ENCODE data around the gene PCBD1.
"Not testable (repeated sequence)": the region's sequence is repeated elsewhere in the genome, so short reads cannot be mapped to it uniquely, and the experiment has no call there.

Gene PCBD1

GRCh38 chr10:70885481-70885880 is 2.9 kb downstream of the PCBD1 start:
- DNase-seq (ENCODE audit: low read depth): no peak
- H3K36me3 ChIP-seq (ENCODE audit: control insufficient read depth, insufficient read depth, low read length, severe bottlenecking): peaks cover 28% of the 10 kb centered on the region
- no peaks in the 10 kb centered on the region for H3K27me3 ChIP-seq (replicated peaks; ENCODE audit: control insufficient read depth, insufficient read depth, low read length)
- H3K4me1 ChIP-seq (ENCODE audit: control insufficient read depth, insufficient read depth, low read length): peaks cover 40% of the 10 kb centered on the region
- H3K9ac ChIP-seq (ENCODE audit: low read length): no peak overlapping the region
- no peak overlapping the region for H3K4me3 ChIP-seq (ENCODE audit: low read length)
- H3K9me3 ChIP-seq (ENCODE audit: control insufficient read depth, low read length): no peaks in the 10 kb centered on the region

GRCh38 chr10:70884741-70885140 is 3.6 kb downstream of the PCBD1 start:
- H3K4me1 ChIP-seq (ENCODE audit: control insufficient read depth, insufficient read depth, low read length): peaks cover 40% of the 10 kb centered on the region
- H3K36me3 ChIP-seq (ENCODE audit: control insufficient read depth, insufficient read depth, low read length, severe bottlenecking): peaks cover 28% of the 10 kb centered on the region
- no peak overlapping the region for H3K4me3 ChIP-seq (ENCODE audit: low read length)
- no peak overlapping the region for H3K9ac ChIP-seq (ENCODE audit: low read length)
- no peaks in the 10 kb centered on the region for H3K27me3 ChIP-seq (replicated peaks; ENCODE audit: control insufficient read depth, insufficient read depth, low read length)
- no peak for DNase-seq (ENCODE audit: low read depth)
- H3K9me3 ChIP-seq (ENCODE audit: control insufficient read depth, low read length): no peaks in the 10 kb centered on the region

GRCh38 chr10:70880077-70880534 is 8.3 kb downstream of the PCBD1 start:
- no peak overlapping the region for H3K4me3 ChIP-seq (ENCODE audit: low read length)
- no peaks in the 10 kb centered on the region for H3K9me3 ChIP-seq (ENCODE audit: control insufficient read depth, low read length)
- H3K9ac ChIP-seq (ENCODE audit: low read length): no peak overlapping the region
- peaks cover 50% of the 10 kb centered on the region for H3K36me3 ChIP-seq (ENCODE audit: control insufficient read depth, insufficient read depth, low read length, severe bottlenecking)
- peaks cover 20% of the 10 kb centered on the region for H3K4me1 ChIP-seq (ENCODE audit: control insufficient read depth, insufficient read depth, low read length)
- peak; percentile 94 for DNase-seq (ENCODE audit: low read depth)
- no peaks in the 10 kb centered on the region for H3K27me3 ChIP-seq (replicated peaks; ENCODE audit: control insufficient read depth, insufficient read depth, low read length)

GRCh38 chr10:70879207-70879606 is 9.2 kb downstream of the PCBD1 start:
- peaks cover 15% of the 10 kb centered on the region for H3K4me1 ChIP-seq (ENCODE audit: control insufficient read depth, insufficient read depth, low read length)

GRCh38 chr10:70874061-70874460 is 14.3 kb downstream of the PCBD1 start:
- Histone ChIP-seq H3K36me3 (ENCODE audit: control insufficient read depth, insufficient read depth, low read length, severe bottlenecking) (peaks cover 68% of the 10 kb centered on the region), H3K9ac (ENCODE audit: low read length) (no peak overlapping the region)

More at GRCh38 chr10:70879207-70879606, 9.2 kb downstream of the PCBD1 start:
- Histone ChIP-seq H3K9ac (ENCODE audit: low read length) (no peak overlapping the region), H3K9me3 (ENCODE audit: control insufficient read depth, low read length) (no peaks in the 10 kb centered on the region), H3K4me3 (ENCODE audit: low read length) (no peak overlapping the region), H3K27me3 (replicated peaks; ENCODE audit: control insufficient read depth, insufficient read depth, low read length) (no peaks in the 10 kb centered on the region), H3K36me3 (ENCODE audit: control insufficient read depth, insufficient read depth, low read length, severe bottlenecking) (peaks cover 44% of the 10 kb centered on the region)
- DNase-seq (ENCODE audit: low read depth): no peak

GRCh38 chr10:70872291-70872690 is 16.1 kb downstream of the PCBD1 start:
- H3K4me1 ChIP-seq (ENCODE audit: control insufficient read depth, insufficient read depth, low read length): peaks cover 20% of the 10 kb centered on the region
- H3K36me3 ChIP-seq (ENCODE audit: control insufficient read depth, insufficient read depth, low read length, severe bottlenecking): peaks cover 63% of the 10 kb centered on the region
- no peaks in the 10 kb centered on the region for H3K27me3 ChIP-seq (replicated peaks; ENCODE audit: control insufficient read depth, insufficient read depth, low read length)
- H3K4me3 ChIP-seq (ENCODE audit: low read length): no peak overlapping the region
- no peaks in the 10 kb centered on the region for H3K9me3 ChIP-seq (ENCODE audit: control insufficient read depth, low read length)
- DNase-seq (ENCODE audit: low read depth): no peak
- no peak overlapping the region for H3K9ac ChIP-seq (ENCODE audit: low read length)

More at GRCh38 chr10:70874061-70874460, 14.3 kb downstream of the PCBD1 start:
- Histone ChIP-seq H3K4me3 (ENCODE audit: low read length) (no peak overlapping the region), H3K9me3 (ENCODE audit: control insufficient read depth, low read length) (no peaks in the 10 kb centered on the region), H3K4me1 (ENCODE audit: control insufficient read depth, insufficient read depth, low read length) (peaks cover 23% of the 10 kb centered on the region), H3K27me3 (replicated peaks; ENCODE audit: control insufficient read depth, insufficient read depth, low read length) (no peaks in the 10 kb centered on the region)
- no peak for DNase-seq (ENCODE audit: low read depth)

- no peaks in the 10 kb centered on the region for H3K9me3 ChIP-seq (ENCODE audit: control insufficient read depth, low read length)
- H3K27me3 ChIP-seq (replicated peaks; ENCODE audit: control insufficient read depth, insufficient read depth, low read length): no peaks in the 10 kb centered on the region
- H3K9ac ChIP-seq (ENCODE audit: low read length): no peak overlapping the region
- DNase-seq (ENCODE audit: low read depth): no peak
- peaks cover 8% of the 10 kb centered on the region for H3K4me1 ChIP-seq (ENCODE audit: control insufficient read depth, insufficient read depth, low read length)
- no peak overlapping the region for H3K4me3 ChIP-seq (ENCODE audit: low read length)
- H3K36me3 ChIP-seq (ENCODE audit: control insufficient read depth, insufficient read depth, low read length, severe bottlenecking): peaks cover 32% of the 10 kb centered on the region
These were observed 21.9 kb downstream of the PCBD1 start for GRCh38 chr10:70866424-70866823.

GRCh38 chr10:70864935-70865334 is 23.4 kb downstream of the PCBD1 start:
- H3K27me3 ChIP-seq (replicated peaks; ENCODE audit: control insufficient read depth, insufficient read depth, low read length): no peaks in the 10 kb centered on the region
- H3K9me3 ChIP-seq (ENCODE audit: control insufficient read depth, low read length): no peaks in the 10 kb centered on the region
- H3K9ac ChIP-seq (ENCODE audit: low read length): no peak overlapping the region
- H3K36me3 ChIP-seq (ENCODE audit: control insufficient read depth, insufficient read depth, low read length, severe bottlenecking): peaks cover 37% of the 10 kb centered on the region
- no peaks in the 10 kb centered on the region for H3K4me1 ChIP-seq (ENCODE audit: control insufficient read depth, insufficient read depth, low read length)
- no peak overlapping the region for H3K4me3 ChIP-seq (ENCODE audit: low read length)
- DNase-seq (ENCODE audit: low read depth): no peak

GRCh38 chr10:70863470-70864160 is 24.8 kb downstream of the PCBD1 start:
- Histone ChIP-seq H3K36me3 (ENCODE audit: control insufficient read depth, insufficient read depth, low read length, severe bottlenecking) (peaks cover 37% of the 10 kb centered on the region), H3K4me1 (ENCODE audit: control insufficient read depth, insufficient read depth, low read length) (no peaks in the 10 kb centered on the region), H3K9ac (ENCODE audit: low read length) (no peak overlapping the region), H3K9me3 (ENCODE audit: control insufficient read depth, low read length) (no peaks in the 10 kb centered on the region), H3K27me3 (replicated peaks; ENCODE audit: control insufficient read depth, insufficient read depth, low read length) (no peaks in the 10 kb centered on the region), H3K4me3 (ENCODE audit: low read length) (no peak overlapping the region)
- DNase-seq (ENCODE audit: low read depth): no peak

GRCh38 chr10:70861495-70862197 is 26.7 kb downstream of the PCBD1 start:
- DNase-seq (ENCODE audit: low read depth); H3K4me3 ChIP-seq (ENCODE audit: low read length); H3K27me3 ChIP-seq (replicated peaks; ENCODE audit: control insufficient read depth, insufficient read depth, low read length); H3K4me1 ChIP-seq (ENCODE audit: control insufficient read depth, insufficient read depth, low read length); H3K9ac ChIP-seq (ENCODE audit: low read length); H3K9me3 ChIP-seq (ENCODE audit: control insufficient read depth, low read length): not testable (repeated sequence)
- peaks cover 57% of the 10 kb centered on the region for H3K36me3 ChIP-seq (ENCODE audit: control insufficient read depth, insufficient read depth, low read length, severe bottlenecking)

- no peak for DNase-seq (ENCODE audit: low read depth)
- Histone ChIP-seq H3K36me3 (ENCODE audit: control insufficient read depth, insufficient read depth, low read length, severe bottlenecking) (peaks cover 68% of the 10 kb centered on the region), H3K9me3 (ENCODE audit: control insufficient read depth, low read length) (no peaks in the 10 kb centered on the region), H3K9ac (ENCODE audit: low read length) (no peak overlapping the region), H3K4me1 (ENCODE audit: control insufficient read depth, insufficient read depth, low read length) (no peaks in the 10 kb centered on the region), H3K27me3 (replicated peaks; ENCODE audit: control insufficient read depth, insufficient read depth, low read length) (no peaks in the 10 kb centered on the region), H3K4me3 (ENCODE audit: low read length) (no peak overlapping the region)
These were observed 29.6 kb downstream of the PCBD1 start for GRCh38 chr10:70858759-70859158.
